H9 (cell line): ENCODE results near the gene KIAA0930. TPM values are rescaled to one million over a fixed set of nuclear protein-coding genes. Genes with fewer than 3 reads are reported as not detected.

Experiments used
- DNase-seq: peaks from one replicate; pipeline ENCODE4 v3.0.0-alpha.2; 2017
- H2AFZ ChIP-seq: one replicate; pipeline ENCODE4 v1.6.1; 2013; ENCODE audit warnings: mild to moderate bottlenecking, low read length, control low read depth, moderate library complexity
- H2AK5ac ChIP-seq: 2 replicates; pipeline ENCODE4 v1.6.1; 2013; ENCODE audit warnings: low read length, control low read depth, mixed read lengths; ENCODE audit not compliant: insufficient read length
- H2BK120ac ChIP-seq: one replicate; pipeline ENCODE4 v1.6.1; 2013; ENCODE audit warnings: low read depth, mild to moderate bottlenecking, low read length, control low read depth, inconsistent platforms; ENCODE audit not compliant: poor library complexity, severe bottlenecking
- H2BK12ac ChIP-seq: 2 replicates; pipeline ENCODE4 v1.6.1; 2013; ENCODE audit warnings: low read length, control low read depth, mixed read lengths, low read depth; ENCODE audit not compliant: insufficient read length
- H2BK15ac ChIP-seq: 2 replicates; pipeline ENCODE4 v1.6.1; 2013; ENCODE audit warnings: low read depth, low read length, control low read depth
- H2BK20ac ChIP-seq: one replicate; pipeline ENCODE4 v1.6.1; 2013; ENCODE audit warnings: low read depth, mild to moderate bottlenecking, low read length, control low read depth, inconsistent platforms; ENCODE audit not compliant: poor library complexity, severe bottlenecking
- H2BK5ac ChIP-seq: 2 replicates; pipeline ENCODE4 v1.6.1; 2013; ENCODE audit warnings: low read length, control low read depth, mixed read lengths; ENCODE audit not compliant: insufficient read length
- H3K14ac ChIP-seq: 2 replicates; pipeline ENCODE4 v1.6.1; 2013; ENCODE audit warnings: low read length, control low read depth; ENCODE audit not compliant: insufficient read depth
- H3K18ac ChIP-seq: 2 replicates; pipeline ENCODE4 v1.6.1; 2013; ENCODE audit warnings: low read depth, mild to moderate bottlenecking, mixed read lengths, low read length, control low read depth; ENCODE audit not compliant: insufficient read length
- H3K23ac ChIP-seq: 2 replicates; pipeline ENCODE4 v1.6.1; 2013; ENCODE audit warnings: low read length, control low read depth, mixed read lengths, low read depth; ENCODE audit not compliant: insufficient read length
- H3K23me2 ChIP-seq: 2 replicates; pipeline ENCODE4 v1.6.1; 2013; ENCODE audit warnings: low read depth, mild to moderate bottlenecking, mixed read lengths, low read length, control low read depth; ENCODE audit not compliant: insufficient read length, poor library complexity, severe bottlenecking
- H3K27ac ChIP-seq: 2 replicates; pipeline ENCODE4 v1.5.1; 2013; ENCODE audit warnings: low read length, control low read depth, mixed read lengths, low read depth; ENCODE audit not compliant: insufficient read length
- H3K27me3 ChIP-seq: 2 replicates; pipeline ENCODE4 v1.6.1; 2013; ENCODE audit warnings: low read length, control low read depth, inconsistent platforms; ENCODE audit not compliant: insufficient read depth
- H3K4ac ChIP-seq: 2 replicates; pipeline ENCODE4 v1.6.1; 2013; ENCODE audit warnings: low read depth, mild to moderate bottlenecking, control low read depth, inconsistent platforms, low read length, moderate library complexity
- H3K4me1 ChIP-seq: 2 replicates; pipeline ENCODE4 v1.6.1; 2013; ENCODE audit warnings: low read length, control low read depth, inconsistent platforms; ENCODE audit not compliant: insufficient read depth
- H3K4me2 ChIP-seq: 2 replicates; pipeline ENCODE4 v1.6.1; 2013; ENCODE audit warnings: low read length, control low read depth, mixed read lengths; ENCODE audit not compliant: insufficient read length, insufficient read depth
- H3K56ac ChIP-seq: 2 replicates; pipeline ENCODE4 v1.6.1; 2013; ENCODE audit warnings: low read depth, mild to moderate bottlenecking, mixed read lengths, low read length, control low read depth; ENCODE audit not compliant: insufficient read length
- H3K79me1 ChIP-seq: 2 replicates; pipeline ENCODE4 v1.6.1; 2013; ENCODE audit warnings: low read depth, mild to moderate bottlenecking, moderate library complexity, low read length, control low read depth, inconsistent platforms; ENCODE audit not compliant: insufficient read depth, poor library complexity, severe bottlenecking
- H3K79me2 ChIP-seq: 2 replicates; pipeline ENCODE4 v1.6.1; 2013; ENCODE audit warnings: low read length, control low read depth, inconsistent platforms; ENCODE audit not compliant: insufficient read depth
- H3K9ac ChIP-seq: 2 replicates; pipeline ENCODE4 v1.6.1; 2013; ENCODE audit warnings: low read length, control low read depth, mixed read lengths; ENCODE audit not compliant: insufficient read length; ENCODE audit errors: extremely low read depth
- H3K9me3 ChIP-seq: one replicate; pipeline ENCODE4 v1.6.1; 2013; ENCODE audit warnings: low read depth, low read length, inconsistent platforms; ENCODE audit not compliant: control insufficient read depth
- H3T11ph ChIP-seq: one replicate; pipeline ENCODE4 v1.6.1; 2013; ENCODE audit warnings: mild to moderate bottlenecking, low read length, control low read depth, inconsistent platforms
- H4K20me1 ChIP-seq: one replicate; pipeline ENCODE4 v1.6.1; 2013; ENCODE audit not compliant: control insufficient read depth, insufficient read length, insufficient read depth
- H4K5ac ChIP-seq: 2 replicates; pipeline ENCODE4 v1.6.1; 2013; ENCODE audit warnings: low read depth, mild to moderate bottlenecking, mixed read lengths, low read length, control low read depth; ENCODE audit not compliant: insufficient read length
- H4K8ac ChIP-seq: replicated peaks from 2 replicates; pipeline ENCODE4 v1.6.1; 2013; ENCODE audit warnings: low read length, control low read depth, mixed read lengths, low read depth; ENCODE audit not compliant: insufficient read length
- H4K91ac ChIP-seq: 2 replicates; pipeline ENCODE4 v1.6.1; 2013; ENCODE audit warnings: low read depth, mild to moderate bottlenecking, moderate library complexity, mixed read lengths, low read length, control low read depth; ENCODE audit not compliant: insufficient read length
- H3K27ac Mint-ChIP-seq, 3 experiments: 2 replicates in 2 of 3; 3 replicates in 1 of 3; pipeline ENCODE4 v1.8.0; 2020 to 2021; ENCODE audit warnings: mixed read lengths in 3 of 3, mild to moderate bottlenecking in 1 of 3, moderate library complexity in 1 of 3
- H3K27me3 Mint-ChIP-seq: 2 replicates; pipeline ENCODE4 v1.8.0; 2021; ENCODE audit warnings: low read depth, mild to moderate bottlenecking, moderate library complexity, mixed read lengths
- H3K36me3 Mint-ChIP-seq, 3 experiments: 2 replicates in 2 of 3; 3 replicates in 1 of 3; pipeline ENCODE4 v1.8.0; 2020 to 2021; ENCODE audit warnings: low read depth in 3 of 3, mixed read lengths in 3 of 3; ENCODE audit not compliant: insufficient read depth in 1 of 3
- H3K4me1 Mint-ChIP-seq, 2 experiments: 2 replicates each; pipeline ENCODE4 v1.8.0; 2020; ENCODE audit warnings: mixed read lengths in 2 of 2
- H3K4me3 Mint-ChIP-seq, 2 experiments: 2 replicates in 1 of 2; 3 replicates in 1 of 2; pipeline ENCODE4 v1.8.0; 2020 to 2021; ENCODE audit warnings: mild to moderate bottlenecking in 2 of 2, mixed read lengths in 2 of 2, moderate library complexity in 1 of 2
- H3K9me3 Mint-ChIP-seq, 2 experiments: 2 replicates in 1 of 2; 3 replicates in 1 of 2; pipeline ENCODE4 v1.8.0; 2020; ENCODE audit warnings: mild to moderate bottlenecking in 2 of 2, mixed read lengths in 2 of 2, moderate library complexity in 1 of 2
- CTCF ChIP-seq: fragments of 200-600 bp; sonication (generic); conservative IDR thresholded peaks from 3 replicates; pipeline ENCODE4 v1.8.0; 2021; ENCODE audit warnings: antibody characterized with exemption, mild to moderate bottlenecking
- WGBS: extraction: QIAGEN DNeasy Blood & Tissue Kit; methylation state at CpG from one replicate; pipeline ENCODE4 v1.1.7; 2013; ENCODE audit warnings: missing lambda C conversion rate, low lambda C conversion rate, mixed read lengths; ENCODE audit not compliant: insufficient read length; ENCODE audit errors: extremely low coverage; 5-methylcytosine and 5-hydroxymethylcytosine counted together
- total RNA-seq: library from RNA; stranded (reverse); gene quantifications from 2 replicates; pipeline ENCODE4 v1.2.1, GENCODE V29; 2021

The KIAA0930 gene
- total RNA-seq, 1 experiment from 2014 or later: 46.2 TPM

DNA sequence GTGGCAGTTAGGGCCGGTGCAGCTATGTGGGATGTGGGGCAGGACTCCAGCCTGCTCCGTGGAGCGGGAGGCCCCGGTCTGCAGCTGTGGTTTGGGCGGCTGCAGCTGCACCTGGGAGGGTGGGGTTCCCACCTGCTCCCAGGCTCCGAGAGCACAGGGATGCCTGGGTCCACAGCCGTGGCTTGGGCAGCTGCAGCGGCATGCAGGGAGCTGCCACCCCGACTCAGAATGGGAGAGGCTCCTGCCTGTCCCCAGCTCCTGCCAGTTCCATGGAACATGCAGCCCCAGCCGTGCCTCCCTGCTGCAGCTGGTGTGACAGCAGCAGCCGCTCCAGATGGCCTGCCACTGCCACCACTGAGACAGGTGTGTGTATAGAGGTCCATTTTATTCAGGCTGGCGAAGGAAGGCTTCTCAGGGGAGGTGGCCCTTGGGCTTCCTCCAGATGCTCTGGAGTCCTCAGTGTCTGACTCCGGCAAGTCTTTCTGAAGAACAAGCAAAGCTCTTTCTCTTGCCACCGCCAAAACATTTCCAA lies 22.3 kb upstream of the KIAA0930 start:
- no peak overlapping the region for H2AK5ac ChIP-seq
- peaks cover 3 to 12% of the 10 kb centered on the region in 2 experiments for H3K4me1 Mint-ChIP-seq
- no CpG with 5 or more reads among the region's 14 CpGs for WGBS
- H3K18ac ChIP-seq: no peak overlapping the region
- H3K23me2 ChIP-seq: peaks cover 3% of the 10 kb centered on the region
- H3K23ac ChIP-seq: no peak overlapping the region
- H3K4me1 ChIP-seq: peaks cover 2% of the 10 kb centered on the region; the same call in 1 of the 2 replicates
- no peak overlapping the region for H3K4me3 Mint-ChIP-seq
- H2BK20ac ChIP-seq: no peak overlapping the region
- H3K56ac ChIP-seq: no peak overlapping the region
- H3K27ac Mint-ChIP-seq: no peak overlapping the region
- no peaks in the 10 kb centered on the region for H3K79me1 ChIP-seq
- H3K79me2 ChIP-seq: no peaks in the 10 kb centered on the region
- H2BK5ac ChIP-seq: no peak overlapping the region
- H4K5ac ChIP-seq: no peak overlapping the region
- H2BK15ac ChIP-seq: no peak overlapping the region
- no peak overlapping the region for H3K4ac ChIP-seq
- H3K27me3 ChIP-seq: no peaks in the 10 kb centered on the region; the same call in 1 of the 2 replicates
- H3T11ph ChIP-seq: no peak overlapping the region
- H3K4me2 ChIP-seq: no peak overlapping the region
- no peaks in the 10 kb centered on the region for H3K9me3 ChIP-seq
- no peaks in the 10 kb centered on the region; a peak in 1 of 7 replicates for H3K36me3 Mint-ChIP-seq
- no peak overlapping the region for H2BK12ac ChIP-seq
- no peak for DNase-seq
- H4K20me1 ChIP-seq: no peaks in the 10 kb centered on the region
- peaks cover 2% of the 10 kb centered on the region in 2 experiments; a peak in 4 of 5 replicates for H3K9me3 Mint-ChIP-seq
- TF ChIP-seq CTCF: no peak
- peaks cover 35% of the 10 kb centered on the region for H3K27me3 Mint-ChIP-seq
- no peak overlapping the region for H3K27ac ChIP-seq
- no peak overlapping the region for H4K91ac ChIP-seq
- no peak overlapping the region for H3K9ac ChIP-seq
- no peak overlapping the region for H4K8ac ChIP-seq
- H2BK120ac ChIP-seq: no peak overlapping the region
- H2AFZ ChIP-seq: no peak overlapping the region
- no peak overlapping the region for H3K14ac ChIP-seq
